HG03521 (cell line): ENCODE results near the gene NMT2.

ENCODE experiments used
- ATAC-seq: cut with Tn5 transposase; IDR thresholded peaks from one replicate; pipeline ENCODE4 v1.9.1; 2021; ENCODE audit warnings: mild to moderate bottlenecking, moderate library complexity; ENCODE audit not compliant: unreplicated experiment

Gene NMT2

GRCh38 chr10:15182540-15183207, 14.2 kb upstream of the NMT2 start:
- no peak for ATAC-seq

- ATAC-seq, result no peak
These were observed 13.2 kb upstream of the NMT2 start for GRCh38 chr10:15181576-15182156.

GRCh38 chr10:15180736-15181135, 12.2 kb upstream of the NMT2 start:
- ATAC-seq, result no peak

GRCh38 chr10:15176269-15176668, 7.8 kb upstream of the NMT2 start:
- ATAC-seq, result no peak

- ATAC-seq, result no peak
These were observed 7.1 kb upstream of the NMT2 start for GRCh38 chr10:15175587-15175986.

GRCh38 chr10:15172306-15172840, 3.9 kb upstream of the NMT2 start:
- no peak for ATAC-seq

- no peak for ATAC-seq
These were observed 1.3 kb upstream of the NMT2 start for GRCh38 chr10:15169555-15170401.

- peak; percentile 42 for ATAC-seq
These were observed 477 bp upstream of the NMT2 start for GRCh38 chr10:15168786-15169554.

GRCh38 chr10:15167411-15168290, 842 bp downstream of the NMT2 start:
- ATAC-seq, result peak; percentile 30

- ATAC-seq, result no peak
These were observed 2.2 kb downstream of the NMT2 start for GRCh38 chr10:15166325-15166724.

- no peak for ATAC-seq
These were observed 5.2 kb downstream of the NMT2 start for GRCh38 chr10:15163253-15163828.

- no peak for ATAC-seq
These were observed 9.5 kb downstream of the NMT2 start for GRCh38 chr10:15158972-15159371.

- ATAC-seq, result no peak
These were observed 10.0 kb downstream of the NMT2 start for GRCh38 chr10:15158448-15158847.

- no peak for ATAC-seq
These were observed 12.4 kb downstream of the NMT2 start for GRCh38 chr10:15155978-15156656.

GRCh38 chr10:15152556-15152955, 15.9 kb downstream of the NMT2 start:
- ATAC-seq, result no peak

GRCh38 chr10:15150563-15150962, 17.9 kb downstream of the NMT2 start:
- no peak for ATAC-seq

GRCh38 chr10:15149042-15149771, 19.3 kb downstream of the NMT2 start:
- ATAC-seq, result no peak

GRCh38 chr10:15147594-15148392, 20.7 kb downstream of the NMT2 start:
- ATAC-seq, result no peak
